ENCODE data around the gene STRIT1. TPM values are rescaled to one million over a fixed set of nuclear protein-coding genes. Genes with fewer than 3 reads are reported as not detected.

The STRIT1 gene
- total and polyA plus RNA-seq, 2 donors (not counting 1 experiment from before 2014, with no cell fraction given), result not detected

- Histone ChIP-seq H3K4me3 (replicated peaks in 1 of 4; ENCODE audit: control extremely low read depth in 1 of 4, insufficient read depth in 1 of 4, low read depth in 3 of 4, low read length in 4 of 4) (no peak overlapping the region), H3K27ac (ENCODE audit: insufficient read depth, low read length) (no peak overlapping the region), H3K27me3 (ENCODE audit: control insufficient read depth, insufficient read depth, low read length) (no peaks in the 10 kb centered on the region), H3K9ac (ENCODE audit: insufficient read depth, low read length) (no peak overlapping the region), H2AFZ (ENCODE audit: low read length) (no peak overlapping the region), H3K4me2 (ENCODE audit: extremely low read depth, insufficient read depth, low read length) (no peak overlapping the region), H3K79me2 (ENCODE audit: control insufficient read depth, insufficient read depth, low read length) (no peaks in the 10 kb centered on the region), H3K9me3 (ENCODE audit: control insufficient read depth, insufficient read depth, low read depth, low read length) (no peaks in the 10 kb centered on the region), H3K4me1 (ENCODE audit: control insufficient read depth, extremely low read depth, insufficient read depth, low read length) (no peaks in the 10 kb centered on the region), H4K20me1 (ENCODE audit: control insufficient read depth, extremely low read depth, insufficient read depth, low read length) (no peaks in the 10 kb centered on the region), H3K36me3 (ENCODE audit: control insufficient read depth, insufficient read depth, low read length) (no peaks in the 10 kb centered on the region)
- TF ChIP-seq EZH2 (IDR thresholded peaks at IDR 0.05; ENCODE audit: low read length, missing control alignments), result no peak
- TF ChIP-seq, protein P1, sequence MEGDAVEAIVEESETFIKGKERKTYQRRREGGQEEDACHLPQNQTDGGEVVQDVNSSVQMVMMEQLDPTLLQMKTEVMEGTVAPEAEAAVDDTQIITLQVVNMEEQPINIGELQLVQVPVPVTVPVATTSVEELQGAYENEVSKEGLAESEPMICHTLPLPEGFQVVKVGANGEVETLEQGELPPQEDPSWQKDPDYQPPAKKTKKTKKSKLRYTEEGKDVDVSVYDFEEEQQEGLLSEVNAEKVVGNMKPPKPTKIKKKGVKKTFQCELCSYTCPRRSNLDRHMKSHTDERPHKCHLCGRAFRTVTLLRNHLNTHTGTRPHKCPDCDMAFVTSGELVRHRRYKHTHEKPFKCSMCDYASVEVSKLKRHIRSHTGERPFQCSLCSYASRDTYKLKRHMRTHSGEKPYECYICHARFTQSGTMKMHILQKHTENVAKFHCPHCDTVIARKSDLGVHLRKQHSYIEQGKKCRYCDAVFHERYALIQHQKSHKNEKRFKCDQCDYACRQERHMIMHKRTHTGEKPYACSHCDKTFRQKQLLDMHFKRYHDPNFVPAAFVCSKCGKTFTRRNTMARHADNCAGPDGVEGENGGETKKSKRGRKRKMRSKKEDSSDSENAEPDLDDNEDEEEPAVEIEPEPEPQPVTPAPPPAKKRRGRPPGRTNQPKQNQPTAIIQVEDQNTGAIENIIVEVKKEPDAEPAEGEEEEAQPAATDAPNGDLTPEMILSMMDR (conservative IDR thresholded peaks at IDR 0.05 in 1 of 2, IDR thresholded peaks at IDR 0.05 in 1 of 2; ENCODE audit: low read depth in 1 of 2, low read length in 2 of 2), result no peak
- no peak for DNase-seq (ENCODE audit: low read depth in 2 of 2)
Observed at GRCh38 chr3:155304394-155304793, 10.9 kb upstream of the STRIT1 start.

- Histone ChIP-seq H3K4me2 (ENCODE audit: extremely low read depth, insufficient read depth, low read length) (no peak overlapping the region), H2AFZ (ENCODE audit: low read length) (no peak overlapping the region), H3K4me3 (replicated peaks in 1 of 4; ENCODE audit: control extremely low read depth in 1 of 4, insufficient read depth in 1 of 4, low read depth in 3 of 4, low read length in 4 of 4) (no peak overlapping the region), H3K4me1 (ENCODE audit: control insufficient read depth, extremely low read depth, insufficient read depth, low read length) (no peaks in the 10 kb centered on the region), H3K9me3 (ENCODE audit: control insufficient read depth, insufficient read depth, low read depth, low read length) (no peaks in the 10 kb centered on the region), H4K20me1 (ENCODE audit: control insufficient read depth, extremely low read depth, insufficient read depth, low read length) (no peaks in the 10 kb centered on the region), H3K27ac (ENCODE audit: insufficient read depth, low read length) (no peak overlapping the region), H3K27me3 (ENCODE audit: control insufficient read depth, insufficient read depth, low read length) (no peaks in the 10 kb centered on the region), H3K79me2 (ENCODE audit: control insufficient read depth, insufficient read depth, low read length) (no peaks in the 10 kb centered on the region), H3K9ac (ENCODE audit: insufficient read depth, low read length) (no peak overlapping the region), H3K36me3 (ENCODE audit: control insufficient read depth, insufficient read depth, low read length) (no peaks in the 10 kb centered on the region)
- TF ChIP-seq EZH2 (IDR thresholded peaks at IDR 0.05; ENCODE audit: low read length, missing control alignments), result no peak
- TF ChIP-seq, protein P1 (conservative IDR thresholded peaks at IDR 0.05 in 1 of 2, IDR thresholded peaks at IDR 0.05 in 1 of 2; ENCODE audit: low read depth in 1 of 2, low read length in 2 of 2), result no peak
- no peak for DNase-seq (ENCODE audit: low read depth in 2 of 2)
Observed at GRCh38 chr3:155303540-155304097, 10.1 kb upstream of the STRIT1 start.

- no peak overlapping the region for H3K4me3 ChIP-seq (replicated peaks in 1 of 4; ENCODE audit: control extremely low read depth in 1 of 4, insufficient read depth in 1 of 4, low read depth in 3 of 4, low read length in 4 of 4)
- no peak overlapping the region for H3K4me2 ChIP-seq (ENCODE audit: extremely low read depth, insufficient read depth, low read length)
- H3K27ac ChIP-seq (ENCODE audit: insufficient read depth, low read length), result no peak overlapping the region
- TF ChIP-seq, protein P1 (conservative IDR thresholded peaks at IDR 0.05 in 1 of 2, IDR thresholded peaks at IDR 0.05 in 1 of 2; ENCODE audit: low read depth in 1 of 2, low read length in 2 of 2), result no peak
- no peak for TF ChIP-seq EZH2 (IDR thresholded peaks at IDR 0.05; ENCODE audit: low read length, missing control alignments)
- H3K27me3 ChIP-seq (ENCODE audit: control insufficient read depth, insufficient read depth, low read length), result no peaks in the 10 kb centered on the region
- H3K4me1 ChIP-seq (ENCODE audit: control insufficient read depth, extremely low read depth, insufficient read depth, low read length), result no peaks in the 10 kb centered on the region
- no peak overlapping the region for H2AFZ ChIP-seq (ENCODE audit: low read length)
- no peaks in the 10 kb centered on the region for H3K36me3 ChIP-seq (ENCODE audit: control insufficient read depth, insufficient read depth, low read length)
- H3K9me3 ChIP-seq (ENCODE audit: control insufficient read depth, insufficient read depth, low read depth, low read length), result no peaks in the 10 kb centered on the region
- no peak for DNase-seq (ENCODE audit: low read depth in 2 of 2)
- no peak overlapping the region for H3K9ac ChIP-seq (ENCODE audit: insufficient read depth, low read length)
- H4K20me1 ChIP-seq (ENCODE audit: control insufficient read depth, extremely low read depth, insufficient read depth, low read length), result no peaks in the 10 kb centered on the region
- no peaks in the 10 kb centered on the region for H3K79me2 ChIP-seq (ENCODE audit: control insufficient read depth, insufficient read depth, low read length)
Observed at GRCh38 chr3:155302891-155303290, 9.4 kb upstream of the STRIT1 start.

Data from fibroblast of lung (primary cell).